Upper lobe of left lung (tissue), 6 donors: Measurements from ENCODE around the gene SEMA5A. TPM values are rescaled to one million over a fixed set of nuclear protein-coding genes. Genes with fewer than 3 reads are reported as not detected.

Experiments used
- ATAC-seq, 2 donors: fragments of 200-7000 bp; cut with Tn5 transposase; one replicate each; pipeline ENCODE4 v1.9.1; 2022; ENCODE audit warnings: mild to moderate bottlenecking in 2 of 2, moderate library complexity in 2 of 2; ENCODE audit not compliant: low FRiP score in 2 of 2
- DNase-seq, 2 donors: peaks; one replicate each; pipeline ENCODE4 v3.0.0-alpha.2; 2019 to 2020
- H3K27ac ChIP-seq, 4 donors: fragments of 200-600 bp; sonication (generic); one replicate each; pipeline ENCODE4 v1.5.1; 2016 to 2019
- H3K27me3 ChIP-seq, 4 donors: fragments of 200-600 bp; sonication (generic); one replicate each; pipeline ENCODE4 v1.5.1; 2017 to 2019
- H3K36me3 ChIP-seq, 4 donors: fragments of 200-600 bp; sonication (generic); one replicate each; pipeline ENCODE4 v1.5.1; 2016 to 2019
- H3K4me1 ChIP-seq, 4 donors: fragments of 200-600 bp; sonication (generic); one replicate each; pipeline ENCODE4 v1.5.1; 2018 to 2019
- H3K4me3 ChIP-seq, 4 donors: fragments of 200-600 bp; sonication (generic); one replicate each; pipeline ENCODE4 v1.5.1; 2017 to 2019; ENCODE audit warnings: mild to moderate bottlenecking in 2 of 4, moderate library complexity in 1 of 4
- H3K9me3 ChIP-seq, 4 donors: fragments of 200-600 bp; sonication (generic); one replicate each; pipeline ENCODE4 v1.5.1; 2018 to 2019
- EP300 ChIP-seq, 4 donors: sonication (generic); formaldehyde crosslinking; IDR thresholded peaks; one replicate each; pipeline ENCODE4 v1.5.1; 2017; ENCODE audit warnings: antibody characterized with exemption in 4 of 4, control low read depth in 2 of 4
- POLR2A ChIP-seq, 4 donors: fragments of 450-650 bp; IDR thresholded peaks; one replicate each; pipeline ENCODE4 v1.5.1; 2016 to 2017; ENCODE audit warnings: antibody characterized with exemption in 4 of 4, mild to moderate bottlenecking in 2 of 4
- POLR2AphosphoS5 ChIP-seq, 2 donors: sonication (generic); formaldehyde crosslinking; IDR thresholded peaks; one replicate each; pipeline ENCODE4 v1.5.1; 2017; ENCODE audit warnings: antibody characterized with exemption in 2 of 2
- WGBS, 2 donors: methylation state at CpG; one replicate each; pipeline ENCODE4 v1.1.5; 2017 to 2018; 5-methylcytosine and 5-hydroxymethylcytosine counted together
- total RNA-seq, 6 donors: library from RNA; depleted of rRNA in 4 of 6; stranded (reverse); fragments of >200 nt in 4 of 6; gene quantifications; one replicate each; pipeline versions ENCODE4 v1.1.0 to v1.2.1, GENCODE V29; 2016 to 2021
- TF ChIP-seq, protein P1 (sequence below), 6 experiments: fragments of 450-650 bp in 4 of 6; fragments of 200-600 bp in 2 of 6; sonication (generic) in 2 of 6; IDR thresholded peaks; one replicate each; pipeline ENCODE4 v1.5.1; 2016 to 2019; ENCODE audit warnings: antibody characterized with exemption in 6 of 6
- donor health status: DM: no; HTN: no; CAD: no; lungs with moderate emphysema.
- donor health status: DM: no; HTN: yes; CAD: no; lungs with severe emphysema.

The SEMA5A gene
- total RNA-seq, 6 donors from 2014 or later = 5.2 to 40.5 (median 27.5) TPM

- no peaks in the 10 kb centered on the region for H3K27me3 ChIP-seq
- no peak overlapping the region for H3K4me3 ChIP-seq
- DNase-seq = peak in 1 of 2 donors; percentile 13
- WGBS, 2 donors = 67 to 76% methylated on average over 3 of the region's 3 CpGs
- ATAC-seq = peak in 1 of 2 donors; percentile 23
- no peaks in the 10 kb centered on the region for H3K36me3 ChIP-seq
- TF ChIP-seq, protein P1, sequence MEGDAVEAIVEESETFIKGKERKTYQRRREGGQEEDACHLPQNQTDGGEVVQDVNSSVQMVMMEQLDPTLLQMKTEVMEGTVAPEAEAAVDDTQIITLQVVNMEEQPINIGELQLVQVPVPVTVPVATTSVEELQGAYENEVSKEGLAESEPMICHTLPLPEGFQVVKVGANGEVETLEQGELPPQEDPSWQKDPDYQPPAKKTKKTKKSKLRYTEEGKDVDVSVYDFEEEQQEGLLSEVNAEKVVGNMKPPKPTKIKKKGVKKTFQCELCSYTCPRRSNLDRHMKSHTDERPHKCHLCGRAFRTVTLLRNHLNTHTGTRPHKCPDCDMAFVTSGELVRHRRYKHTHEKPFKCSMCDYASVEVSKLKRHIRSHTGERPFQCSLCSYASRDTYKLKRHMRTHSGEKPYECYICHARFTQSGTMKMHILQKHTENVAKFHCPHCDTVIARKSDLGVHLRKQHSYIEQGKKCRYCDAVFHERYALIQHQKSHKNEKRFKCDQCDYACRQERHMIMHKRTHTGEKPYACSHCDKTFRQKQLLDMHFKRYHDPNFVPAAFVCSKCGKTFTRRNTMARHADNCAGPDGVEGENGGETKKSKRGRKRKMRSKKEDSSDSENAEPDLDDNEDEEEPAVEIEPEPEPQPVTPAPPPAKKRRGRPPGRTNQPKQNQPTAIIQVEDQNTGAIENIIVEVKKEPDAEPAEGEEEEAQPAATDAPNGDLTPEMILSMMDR (IDR thresholded peaks at IDR 0.05) = no peak
- TF ChIP-seq POLR2AphosphoS5 (IDR thresholded peaks at IDR 0.05) (no peak), EP300 (IDR thresholded peaks at IDR 0.05) (no peak), POLR2A (IDR thresholded peaks at IDR 0.05) (no peak)
- H3K27ac ChIP-seq = no peak overlapping the region
- no peaks in the 10 kb centered on the region for H3K9me3 ChIP-seq
- H3K4me1 ChIP-seq = no peaks in the 10 kb centered on the region
These were observed 421.8 kb downstream of the SEMA5A start for GRCh38 chr5:9124071-9124470.

GRCh38 chr5:9122528-9122927 is 423.3 kb downstream of the SEMA5A start:
- 96% methylated on average over 16 of the region's 16 CpGs for WGBS, 2 donors
- DNase-seq = peak in 1 of 2 donors; percentile 65
- no peak for TF ChIP-seq EP300 (IDR thresholded peaks at IDR 0.05)
- TF ChIP-seq, protein P1 (IDR thresholded peaks at IDR 0.05) = no peak
- TF ChIP-seq POLR2A (IDR thresholded peaks at IDR 0.05) = no peak
- no peak for TF ChIP-seq POLR2AphosphoS5 (IDR thresholded peaks at IDR 0.05)
- H3K36me3 ChIP-seq = no peaks in the 10 kb centered on the region
- ATAC-seq = no peak
- no peak overlapping the region for H3K27ac ChIP-seq
- H3K9me3 ChIP-seq = no peaks in the 10 kb centered on the region
- H3K4me3 ChIP-seq = no peak overlapping the region
- H3K27me3 ChIP-seq = no peaks in the 10 kb centered on the region
- no peaks in the 10 kb centered on the region for H3K4me1 ChIP-seq

GRCh38 chr5:9121597-9121996 is 424.3 kb downstream of the SEMA5A start:
- Histone ChIP-seq H3K4me1 (no peaks in the 10 kb centered on the region), H3K27ac (no peak overlapping the region), H3K4me3 (no peak overlapping the region), H3K9me3 (no peaks in the 10 kb centered on the region), H3K36me3 (no peaks in the 10 kb centered on the region), H3K27me3 (no peaks in the 10 kb centered on the region)
- ATAC-seq = no peak
- no peak for DNase-seq
- WGBS, 2 donors = 56 to 59% methylated on average over 1 of the region's 1 CpG
- TF ChIP-seq, protein P1 (IDR thresholded peaks at IDR 0.05) = no peak
- TF ChIP-seq POLR2AphosphoS5 (IDR thresholded peaks at IDR 0.05) = no peak
- no peak for TF ChIP-seq POLR2A (IDR thresholded peaks at IDR 0.05)
- no peak for TF ChIP-seq EP300 (IDR thresholded peaks at IDR 0.05)

GRCh38 chr5:9118852-9119251 is 427.0 kb downstream of the SEMA5A start:
- no peak for ATAC-seq
- Histone ChIP-seq H3K4me1 (no peaks in the 10 kb centered on the region), H3K27ac (no peak overlapping the region), H3K9me3 (no peaks in the 10 kb centered on the region), H3K4me3 (no peak overlapping the region), H3K27me3 (no peaks in the 10 kb centered on the region), H3K36me3 (no peaks in the 10 kb centered on the region)
- TF ChIP-seq, protein P1 (IDR thresholded peaks at IDR 0.05) = no peak
- no peak for TF ChIP-seq EP300 (IDR thresholded peaks at IDR 0.05)
- TF ChIP-seq POLR2AphosphoS5 (IDR thresholded peaks at IDR 0.05) = no peak
- TF ChIP-seq POLR2A (IDR thresholded peaks at IDR 0.05) = no peak
- 91 to 95% methylated on average over 19 to 22 of the region's 22 CpGs for WGBS, 2 donors
- DNase-seq = peak in 1 of 2 donors; percentile 66

GRCh38 chr5:9115093-9115492 is 430.8 kb downstream of the SEMA5A start:
- H3K27me3 ChIP-seq = no peaks in the 10 kb centered on the region
- no peaks in the 10 kb centered on the region for H3K4me1 ChIP-seq
- WGBS, 2 donors = 17 to 30% methylated on average over 1 of the region's 1 CpG
- H3K27ac ChIP-seq = no peak overlapping the region
- H3K9me3 ChIP-seq = no peaks in the 10 kb centered on the region
- H3K4me3 ChIP-seq = no peak overlapping the region
- no peak for ATAC-seq
- no peaks in the 10 kb centered on the region for H3K36me3 ChIP-seq
- DNase-seq = no peak
- TF ChIP-seq, protein P1 (IDR thresholded peaks at IDR 0.05) = no peak
